AG09309 (cell line): ENCODE data around the gene GPR183.

Experiments
- DNase-seq: peaks from one replicate; pipeline ENCODE4 v3.0.0-alpha.2; 2010; ENCODE audit warnings: low read depth
- H3K4me3 ChIP-seq: 2 replicates; pipeline ENCODE4 v1.5.1; 2011; ENCODE audit warnings: mild to moderate bottlenecking, low read depth, low read length, moderate library complexity; ENCODE audit not compliant: control insufficient read depth
- TF ChIP-seq, protein P1 (sequence below): IDR thresholded peaks from 2 replicates; pipeline ENCODE4 v1.5.1; 2011; ENCODE audit warnings: mild to moderate bottlenecking, low read depth, low read length, inconsistent platforms; ENCODE audit not compliant: insufficient read depth, control insufficient read depth; ENCODE audit errors: missing control alignments

GPR183 gene

DNA sequence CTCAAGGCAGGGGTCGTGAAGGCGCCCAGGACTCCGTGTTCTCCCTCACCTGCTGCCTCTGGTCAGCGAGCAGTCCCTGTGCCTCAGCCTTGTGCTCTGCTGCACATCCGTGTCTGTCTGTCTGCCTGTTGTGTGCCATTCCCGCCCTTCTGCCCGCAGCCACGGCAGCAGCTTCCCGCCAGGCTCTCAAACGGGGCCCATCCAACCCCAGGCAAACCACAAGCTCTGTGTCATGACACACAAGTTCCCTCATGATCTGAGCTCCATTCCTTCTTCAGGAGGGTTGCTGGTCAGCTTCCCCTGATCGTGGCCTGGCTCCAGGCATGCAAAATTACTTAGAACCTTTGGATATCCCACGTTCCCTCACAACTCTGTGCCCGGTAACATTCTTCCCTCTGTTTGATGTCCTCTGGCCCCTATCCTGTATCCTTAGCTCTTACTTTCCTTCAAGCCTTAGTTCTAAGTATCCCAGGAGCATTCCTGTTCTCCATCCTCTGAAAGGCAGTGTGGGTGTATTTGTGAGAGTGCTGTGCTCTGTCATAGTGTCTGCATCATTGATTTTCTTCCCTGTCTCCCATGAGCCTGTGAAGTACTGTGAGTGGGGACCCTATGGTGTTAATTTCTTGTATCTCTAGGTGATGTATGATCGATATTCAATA lies 3.2 kb downstream of the GPR183 start:
- TF ChIP-seq, protein P1, sequence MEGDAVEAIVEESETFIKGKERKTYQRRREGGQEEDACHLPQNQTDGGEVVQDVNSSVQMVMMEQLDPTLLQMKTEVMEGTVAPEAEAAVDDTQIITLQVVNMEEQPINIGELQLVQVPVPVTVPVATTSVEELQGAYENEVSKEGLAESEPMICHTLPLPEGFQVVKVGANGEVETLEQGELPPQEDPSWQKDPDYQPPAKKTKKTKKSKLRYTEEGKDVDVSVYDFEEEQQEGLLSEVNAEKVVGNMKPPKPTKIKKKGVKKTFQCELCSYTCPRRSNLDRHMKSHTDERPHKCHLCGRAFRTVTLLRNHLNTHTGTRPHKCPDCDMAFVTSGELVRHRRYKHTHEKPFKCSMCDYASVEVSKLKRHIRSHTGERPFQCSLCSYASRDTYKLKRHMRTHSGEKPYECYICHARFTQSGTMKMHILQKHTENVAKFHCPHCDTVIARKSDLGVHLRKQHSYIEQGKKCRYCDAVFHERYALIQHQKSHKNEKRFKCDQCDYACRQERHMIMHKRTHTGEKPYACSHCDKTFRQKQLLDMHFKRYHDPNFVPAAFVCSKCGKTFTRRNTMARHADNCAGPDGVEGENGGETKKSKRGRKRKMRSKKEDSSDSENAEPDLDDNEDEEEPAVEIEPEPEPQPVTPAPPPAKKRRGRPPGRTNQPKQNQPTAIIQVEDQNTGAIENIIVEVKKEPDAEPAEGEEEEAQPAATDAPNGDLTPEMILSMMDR, result no peak
- H3K4me3 ChIP-seq, result no peak overlapping the region
- DNase-seq, result no peak

DNA sequence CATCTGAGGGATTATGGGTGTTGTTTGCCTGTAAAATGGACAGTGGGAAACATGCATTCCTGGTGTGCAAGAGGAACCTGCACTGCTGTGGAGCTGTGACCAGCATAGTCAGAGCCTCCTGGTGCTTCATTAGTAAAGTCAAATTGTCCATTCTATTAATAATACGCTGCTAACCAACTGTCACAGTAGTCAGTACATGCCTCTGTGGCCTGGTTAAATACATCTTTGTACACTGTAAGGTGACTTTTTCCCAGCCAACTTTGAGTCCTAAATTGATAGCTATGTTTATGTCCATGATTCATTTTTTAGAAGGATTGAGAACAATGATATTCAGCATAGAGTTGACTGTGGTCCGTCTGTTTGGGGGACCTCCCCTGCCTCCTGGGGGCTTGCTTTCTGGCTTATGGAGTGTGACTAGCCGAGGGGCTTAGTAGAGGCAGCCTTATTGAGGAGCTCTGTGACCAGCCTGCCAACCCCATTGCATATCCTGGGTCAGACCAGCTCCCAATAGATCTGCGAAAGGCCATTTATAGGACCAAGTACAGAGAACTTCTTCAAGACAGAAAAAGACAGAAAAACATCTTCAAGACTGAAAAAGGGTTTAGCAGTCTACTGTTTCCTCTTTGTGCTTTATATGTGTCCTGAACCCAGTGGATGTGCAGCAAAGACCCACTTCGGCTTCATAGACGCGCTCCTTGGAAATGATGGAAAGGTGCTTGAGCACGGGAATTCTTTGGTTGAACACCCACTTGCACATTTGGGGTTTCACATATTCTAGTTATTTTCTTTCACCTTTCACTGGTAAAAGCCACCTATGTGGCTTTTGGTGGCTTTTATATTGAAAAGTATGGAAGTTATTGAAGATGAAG lies 4.3 kb downstream of the GPR183 start:
- no peak for DNase-seq
- no peak overlapping the region for H3K4me3 ChIP-seq
- TF ChIP-seq, protein P1, result no peak

GRCh38 chr13:99301913-99302636 lies 5.1 kb downstream of the GPR183 start:
- TF ChIP-seq, protein P1, result no peak
- H3K4me3 ChIP-seq, result no peak overlapping the region
- DNase-seq, result no peak

DNA sequence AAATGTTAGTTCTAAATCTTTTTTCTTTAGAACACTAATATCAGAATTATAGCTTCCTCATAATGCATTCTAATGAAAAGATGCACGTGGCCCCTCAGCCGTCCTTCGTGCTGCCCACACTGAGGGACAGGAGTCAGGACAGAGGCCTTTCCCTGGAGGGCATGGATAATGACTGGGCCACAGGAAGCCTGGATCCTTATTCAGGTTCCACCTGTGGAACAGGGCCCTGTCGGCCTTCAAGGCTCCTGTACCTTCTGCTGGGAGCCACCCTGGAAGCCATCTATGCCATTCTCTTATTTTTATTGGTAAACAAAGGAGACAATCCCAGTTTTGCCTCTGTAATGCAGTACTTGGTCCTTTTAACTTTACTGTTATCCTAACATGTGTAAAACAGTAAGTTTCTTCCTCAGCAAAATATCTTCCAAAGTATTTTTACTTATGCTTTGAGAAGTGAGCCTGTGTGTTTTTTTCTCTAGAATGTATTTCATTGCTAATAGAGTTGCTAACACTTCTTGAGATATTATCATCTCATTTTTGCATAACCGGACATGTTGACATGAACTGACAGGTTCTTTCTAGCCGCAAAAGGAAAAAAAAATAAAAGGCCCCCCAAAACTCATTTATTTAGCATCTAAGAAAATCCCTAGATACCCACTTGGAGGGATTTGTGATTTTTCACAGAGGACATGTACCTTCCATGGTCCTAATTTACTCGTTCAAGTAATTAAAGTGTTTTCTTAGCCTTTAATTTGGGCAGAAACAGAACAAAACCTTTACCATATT lies 6.0 kb downstream of the GPR183 start:
- TF ChIP-seq, protein P1, result no peak
- DNase-seq, result no peak
- H3K4me3 ChIP-seq, result no peak overlapping the region

- DNase-seq, result no peak
- TF ChIP-seq, protein P1, result no peak
- no peak overlapping the region for H3K4me3 ChIP-seq
Observed at GRCh38 chr13:99299920-99300341, 7.3 kb downstream of the GPR183 start.
